GM12891 (cell line): Measurements from ENCODE around the gene EXD3.

Experiments used
- PAX5 ChIP-seq: IDR thresholded peaks from 2 replicates; pipeline ENCODE4 v1.6.1; 2011; ENCODE audit warnings: low read length, moderate library complexity, mild to moderate bottlenecking; ENCODE audit not compliant: insufficient read depth, severe bottlenecking
- POLR2A ChIP-seq: IDR thresholded peaks from 2 replicates; pipeline ENCODE4 v1.6.1; 2011; ENCODE audit warnings: low read depth, low read length, control low read depth
- POLR2AphosphoS5 ChIP-seq: IDR thresholded peaks from 2 replicates; pipeline ENCODE4 v1.6.1; 2011; ENCODE audit warnings: low read depth, low read length, control low read depth
- POU2F2 ChIP-seq: IDR thresholded peaks from 2 replicates; pipeline ENCODE4 v1.6.1; 2011; ENCODE audit warnings: low read depth, mild to moderate bottlenecking, control low read depth, low read length, moderate library complexity
- SPI1 ChIP-seq: IDR thresholded peaks from 2 replicates; pipeline ENCODE4 v1.6.1; 2011; ENCODE audit warnings: low read depth, low read length, control low read depth
- TAF1 ChIP-seq: IDR thresholded peaks from 2 replicates; pipeline ENCODE4 v1.6.1; 2011; ENCODE audit warnings: low read depth, low read length, control low read depth

DNA sequence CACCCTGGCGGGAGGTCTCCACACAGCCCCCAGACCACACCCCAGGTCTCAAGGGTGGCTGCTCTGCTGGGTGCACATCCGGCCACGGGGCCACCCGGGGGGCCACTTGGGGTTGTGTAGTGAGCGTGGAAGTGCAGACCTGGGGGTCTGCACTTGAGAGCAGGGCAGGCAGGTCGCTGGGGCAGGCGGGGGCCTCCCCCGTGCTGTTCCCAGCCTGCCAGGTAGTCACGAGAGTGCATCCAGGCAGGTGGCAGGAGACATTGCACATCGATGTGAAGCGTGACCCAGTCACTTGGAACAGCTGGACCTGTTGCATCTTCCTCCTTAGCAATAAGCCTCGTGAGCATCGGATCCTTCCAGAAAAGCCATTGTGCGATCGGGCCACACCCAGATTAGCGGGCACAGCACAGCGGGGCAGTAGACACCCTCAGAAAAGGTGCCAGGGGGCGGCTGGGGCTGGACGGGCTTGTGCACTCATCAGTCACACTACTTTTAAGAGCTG, 23.0 kb upstream of the EXD3 start:
- TF ChIP-seq POLR2A: no peak
- TF ChIP-seq POU2F2: no peak
- TF ChIP-seq POLR2AphosphoS5: no peak
- no peak for TF ChIP-seq TAF1
- TF ChIP-seq SPI1: no peak
- TF ChIP-seq PAX5: no peak
